Endothelial cell of umbilical vein (primary cell): Measurements from ENCODE around the gene MED13. TPM values are rescaled to one million over a fixed set of nuclear protein-coding genes. Genes with fewer than 3 reads are reported as not detected.

ENCODE experiments used
- BruUV-seq: library from RNA; stranded (reverse); fragments of 400-500 nt; replicated peaks from 2 replicates; lab custom pipeline; 2021; lab: Mats Ljungman, UMichigan
- CTCF ChIA-PET: fragments of 300-600, 350-600 bp; sonication (Branson Sonifier 250); formaldehyde crosslinking; loops from one replicate; lab custom pipeline; 2021; ENCODE audit warnings: antibody characterized with exemption, inconsistent platforms; lab: Charles Lee
- POLR2A ChIA-PET: fragments of 300-600, 350-600 bp; sonication (Branson Sonifier 250); formaldehyde crosslinking; loops from one replicate; lab custom pipeline; 2021; ENCODE audit warnings: antibody characterized with exemption, inconsistent platforms; lab: Charles Lee
- DNase-seq: peaks from one replicate; pipeline ENCODE4 v3.0.0-alpha.2; 2011; ENCODE audit warnings: low read depth, low spot score
- FAIRE-seq: peaks from 2 replicates; lab custom pipeline; 2011; peaks lifted over from hg19 to GRCh38; lab: Jason Lieb, UNC
- H2AFZ ChIP-seq: 2 replicates; pipeline ENCODE4 v1.6.0; 2012; ENCODE audit warnings: low read depth, low read length, control low read depth, inconsistent platforms
- H3K27ac ChIP-seq: 2 replicates; pipeline ENCODE4 v1.5.1; 2011; ENCODE audit warnings: low read depth, mild to moderate bottlenecking, control low read depth, low read length, moderate library complexity; ENCODE audit not compliant: insufficient read depth
- H3K27me3 ChIP-seq, 2 experiments: 2 replicates each; pipeline versions ENCODE4 v1.6.0 to v1.6.1; 2011; ENCODE audit warnings: low read length in 2 of 2, mixed read lengths in 1 of 2; ENCODE audit not compliant: control insufficient read depth in 2 of 2, insufficient read depth in 2 of 2
- H3K36me3 ChIP-seq, 2 experiments: 2 replicates in 1 of 2; 3 replicates in 1 of 2; pipeline ENCODE4 v1.5.1; 2011; ENCODE audit warnings: low read length in 2 of 2, mild to moderate bottlenecking in 1 of 2, moderate library complexity in 1 of 2; ENCODE audit not compliant: control insufficient read depth in 2 of 2, insufficient read depth in 2 of 2; ENCODE audit errors: extremely low read depth in 1 of 2
- H3K4me1 ChIP-seq: 3 replicates; pipeline ENCODE4 v1.5.1; 2011; ENCODE audit warnings: mild to moderate bottlenecking, low read length; ENCODE audit not compliant: control insufficient read depth, insufficient read depth; ENCODE audit errors: extremely low read depth
- H3K4me2 ChIP-seq: 2 replicates; pipeline ENCODE4 v1.6.1; 2011; ENCODE audit warnings: low read length, control low read depth, mixed read lengths; ENCODE audit not compliant: insufficient read depth
- H3K4me3 ChIP-seq, 3 experiments: fragments of 200-600 bp in 1 of 3; sonication (generic), shearing (Covaris generic) in 1 of 3; replicated peaks in 1 of 3; 2 replicates each; pipeline ENCODE4 v1.5.1; 2011 to 2016; ENCODE audit warnings: control low read depth in 3 of 3, low read length in 3 of 3, mild to moderate bottlenecking in 2 of 3, inconsistent platforms in 1 of 3, low read depth in 1 of 3, moderate library complexity in 1 of 3; ENCODE audit not compliant: insufficient read depth in 1 of 3
- H3K79me2 ChIP-seq: 2 replicates; pipeline ENCODE4 v1.6.0; 2012; ENCODE audit warnings: low read length, inconsistent platforms; ENCODE audit not compliant: control insufficient read depth, insufficient read depth
- H3K9ac ChIP-seq: replicated peaks from 2 replicates; pipeline ENCODE3; 2011; ENCODE audit warnings: low read length, control low read depth; ENCODE audit not compliant: insufficient read depth; ENCODE audit errors: extremely low read depth
- H3K9me1 ChIP-seq: replicated peaks from 3 replicates; pipeline ENCODE4 v1.6.0; 2011; ENCODE audit warnings: mild to moderate bottlenecking, low read length; ENCODE audit not compliant: control insufficient read depth, insufficient read depth; ENCODE audit errors: extremely low read depth
- H3K9me3 ChIP-seq: replicated peaks from 2 replicates; pipeline ENCODE4 v1.5.1; 2012; ENCODE audit warnings: low read length, inconsistent platforms; ENCODE audit not compliant: control insufficient read depth, insufficient read depth
- H4K20me1 ChIP-seq: replicated peaks from 2 replicates; pipeline ENCODE3; 2011; ENCODE audit warnings: mild to moderate bottlenecking, low read length; ENCODE audit not compliant: control insufficient read depth, insufficient read depth; ENCODE audit errors: extremely low read depth
- CTCF ChIP-seq, 2 donors: IDR thresholded peaks; 1 replicate in 1 of 2; 2 replicates in 1 of 2; pipeline ENCODE4 v1.5.1; 2011; ENCODE audit warnings: low read length in 2 of 2, mild to moderate bottlenecking in 2 of 2, moderate library complexity in 2 of 2, control low read depth in 1 of 2, inconsistent platforms in 1 of 2, low read depth in 1 of 2; ENCODE audit not compliant: insufficient read depth in 1 of 2; ENCODE audit errors: extremely low read depth in 1 of 2
- EZH2 ChIP-seq: IDR thresholded peaks from 2 replicates; pipeline ENCODE4 v1.6.1; 2012; ENCODE audit warnings: borderline replicate concordance, low read depth, mild to moderate bottlenecking, moderate library complexity, low read length, inconsistent platforms; ENCODE audit not compliant: severe bottlenecking
- FOS ChIP-seq: IDR thresholded peaks from 2 replicates; pipeline ENCODE4 v1.6.1; 2011; ENCODE audit warnings: mild to moderate bottlenecking, low read length, moderate library complexity, borderline replicate concordance; ENCODE audit not compliant: insufficient read depth
- GATA2 ChIP-seq: IDR thresholded peaks from 2 replicates; pipeline ENCODE4 v1.7.0; 2011; ENCODE audit warnings: low read depth, mild to moderate bottlenecking, moderate library complexity, mixed read lengths, low read length; ENCODE audit not compliant: insufficient read length, insufficient read depth
- JUN ChIP-seq: IDR thresholded peaks from 2 replicates; pipeline ENCODE4 v1.6.1; 2011; ENCODE audit warnings: borderline replicate concordance, low read depth; ENCODE audit not compliant: insufficient read length, insufficient read depth
- MAX ChIP-seq: IDR thresholded peaks from 2 replicates; pipeline ENCODE4 v1.6.1; 2011; ENCODE audit not compliant: insufficient read depth, insufficient read length
- MYC ChIP-seq: IDR thresholded peaks from one replicate; pipeline ENCODE4 v1.6.1; 2011; ENCODE audit warnings: mild to moderate bottlenecking, low read depth, low read length
- POLR2A ChIP-seq: IDR thresholded peaks from 2 replicates; pipeline ENCODE4 v1.6.1; 2012; ENCODE audit warnings: low read depth, mild to moderate bottlenecking, control low read depth, low read length
- POLR2AphosphoS5 ChIP-seq: IDR thresholded peaks from 2 replicates; pipeline ENCODE4 v1.6.1; 2012; ENCODE audit warnings: low read depth, mild to moderate bottlenecking, control low read depth, low read length, moderate library complexity; ENCODE audit not compliant: insufficient read depth
- dilution Hi-C: fragments of 300-500 bp; cut with MboI; formaldehyde crosslinking; loops from one replicate; pipeline ENCODE4 v1.15.0; 2019; ENCODE audit warnings: low sequenced_read_pairs; ENCODE audit not compliant: extremely low pct_ligation_motif_present
- intact Hi-C: fragments of 100-400 bp; cut with micrococcal nuclease; formaldehyde crosslinking; loops from one replicate; pipeline ENCODE4 v1.10.0; 2022
- polyA plus RNA-seq, 4 experiments: library from polyadenylated mRNA; depleted of rRNA in 3 of 4; stranded (reverse) in 3 of 4; unstranded in 1 of 4; fragments of >200 nt; gene quantifications; 2 replicates each; pipeline versions ENCODE4 v1.2.1 to v1.2.3, GENCODE V29; 2011 to 2012; ENCODE audit warnings: missing spikeins in 1 of 4
- total RNA-seq: library from RNA; stranded (reverse); gene quantifications from 2 replicates; pipeline ENCODE4 v1.2.3, GENCODE V29; 2021

The MED13 gene
- total and polyA plus RNA-seq, 2 donors (not counting 3 experiments of a cell fraction or from before 2014, with no cell fraction given): 11.6 to 49.6 TPM

GRCh38 chr17:62111562-62112171 is 46.6 kb upstream of the MED13 start:
- no peaks in the 10 kb centered on the region for H3K9me1 ChIP-seq
- H2AFZ ChIP-seq: no peak overlapping the region
- H3K9me3 ChIP-seq: no peaks in the 10 kb centered on the region
- no peak for FAIRE-seq
- no peaks in the 10 kb centered on the region for H4K20me1 ChIP-seq
- H3K27ac ChIP-seq: no peak overlapping the region
- no peak overlapping the region for H3K4me2 ChIP-seq
- intact Hi-C loops (no loop called here), dilution Hi-C loops (no loop called here)
- no peak overlapping the region for H3K9ac ChIP-seq
- ChIA-PET POLR2A (interaction anchor here (0.6 kb wide), 1 partner anchor 141 kb away, joined by 5 read pairs; no protein-coding TSS in a partner anchor), CTCF (interaction anchor here (0.6 to 1.6 kb wide), 3 partner anchors 10 to 980 kb away, joined by 3 to 4 read pairs (median 3); no protein-coding TSS in a partner anchor)
- TF ChIP-seq POLR2A (no peak), MYC (no peak), CTCF (IDR thresholded peaks at IDR 0.05; ENCODE audit: extremely low read depth in 1 of 2, insufficient read depth in 1 of 2, low read depth in 1 of 2, low read length in 2 of 2) (no peak), JUN (no peak)
- H3K4me1 ChIP-seq: no peaks in the 10 kb centered on the region
- H3K4me3 ChIP-seq: no peak overlapping the region
- H3K79me2 ChIP-seq: no peaks in the 10 kb centered on the region
- H3K27me3 ChIP-seq: peaks cover 0 to under 1% of the 10 kb centered on the region in 2 experiments
- no peak for DNase-seq
- no TSS peak for BruUV-seq
- H3K36me3 ChIP-seq: no peaks in the 10 kb centered on the region

- intact Hi-C loops: no loop called here
- FAIRE-seq: no peak
- no peak overlapping the region for H3K27ac ChIP-seq
- H2AFZ ChIP-seq: no peak overlapping the region
- no peaks in the 10 kb centered on the region for H3K4me1 ChIP-seq
- BruUV-seq: no TSS peak
- dilution Hi-C loops: no loop called here
- no peak for DNase-seq
- H4K20me1 ChIP-seq: no peaks in the 10 kb centered on the region
- H3K9me1 ChIP-seq: no peaks in the 10 kb centered on the region
- no peaks in the 10 kb centered on the region for H3K79me2 ChIP-seq
- no peaks in the 10 kb centered on the region for H3K36me3 ChIP-seq
- no peak overlapping the region for H3K4me2 ChIP-seq
- peaks cover 0 to 4% of the 10 kb centered on the region in 2 experiments for H3K27me3 ChIP-seq
- no peak overlapping the region for H3K4me3 ChIP-seq
- H3K9me3 ChIP-seq: no peaks in the 10 kb centered on the region
- ChIA-PET POLR2A (interaction anchor here (0.6 kb wide), 1 partner anchor 140 kb away, joined by 5 read pairs; no protein-coding TSS in a partner anchor), CTCF (interaction anchor here (0.6 to 2.4 kb wide), 5 partner anchors 10 to 979 kb away, joined by 3 to 12 read pairs (median 3); no protein-coding TSS in a partner anchor)
- no peak overlapping the region for H3K9ac ChIP-seq
- TF ChIP-seq EZH2: no peak
- no peak for TF ChIP-seq MAX
- TF ChIP-seq POLR2AphosphoS5: no peak
- no peak for TF ChIP-seq MYC
- no peak for TF ChIP-seq JUN
- TF ChIP-seq FOS: no peak
- no peak for TF ChIP-seq GATA2
- TF ChIP-seq POLR2A: no peak
- no peak for TF ChIP-seq CTCF (IDR thresholded peaks at IDR 0.05; ENCODE audit: extremely low read depth in 1 of 2, insufficient read depth in 1 of 2, low read depth in 1 of 2, low read length in 2 of 2)
Measured at GRCh38 chr17:62110923-62111484, 45.9 kb upstream of the MED13 start.
